ENCODE results near the gene ACO2.
"Not testable (repeated sequence)": the region's sequence is repeated elsewhere in the genome, so short reads cannot be mapped to it uniquely, and the experiment has no call there.

ACO2 gene

GRCh38 chr22:41564563-41564962 lies 95.6 kb downstream of the ACO2 start:
- DNase-seq (ENCODE audit: low read depth in 2 of 2, low spot score in 1 of 2) = no peak

- DNase-seq (ENCODE audit: low read depth in 2 of 2, low spot score in 1 of 2) = no peak
Measured at GRCh38 chr22:41565403-41566054, 96.6 kb downstream of the ACO2 start.

DNA sequence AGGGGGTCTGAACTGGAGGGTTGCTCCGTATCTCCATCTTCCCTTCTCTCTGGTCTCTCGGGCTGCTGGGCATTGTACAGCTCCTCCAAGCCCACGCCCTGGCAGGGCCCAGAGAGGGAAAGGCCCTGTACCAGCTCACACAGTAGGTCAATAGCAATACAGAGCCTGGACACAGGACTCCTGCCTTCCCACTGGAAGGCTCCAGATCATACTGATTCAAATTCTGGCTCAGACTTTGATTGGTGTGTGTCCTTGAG lies 98.5 kb downstream of the ACO2 start:
- no peak for DNase-seq (ENCODE audit: low read depth in 2 of 2, low spot score in 1 of 2)

GRCh38 chr22:41568811-41569210 lies 99.9 kb downstream of the ACO2 start:
- no peak for DNase-seq (ENCODE audit: low read depth in 2 of 2, low spot score in 1 of 2)

- no peak for DNase-seq (ENCODE audit: low read depth in 2 of 2, low spot score in 1 of 2)
Measured at GRCh38 chr22:41570221-41570620, 101.3 kb downstream of the ACO2 start.

DNA sequence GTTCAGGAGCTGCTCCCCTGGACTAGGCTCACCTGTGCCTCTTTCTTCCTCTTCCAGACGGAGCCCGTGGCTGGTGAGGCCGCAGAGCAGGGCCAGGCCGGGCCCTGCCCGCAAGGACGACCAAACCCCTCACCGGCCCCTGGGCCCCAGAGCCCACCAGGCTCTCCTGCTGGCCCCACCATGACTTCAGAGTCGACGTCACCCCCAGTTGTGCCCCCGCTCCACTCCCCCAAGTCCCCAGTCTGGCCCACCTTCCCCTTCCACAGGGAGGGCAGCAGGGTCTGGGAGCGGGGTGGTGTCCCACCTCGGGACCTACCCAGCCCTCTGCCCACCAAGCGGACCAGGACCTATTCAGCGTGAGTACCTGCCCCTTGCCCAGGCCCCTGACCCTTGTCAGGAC lies 102.9 kb downstream of the ACO2 start:
- no peak for DNase-seq (ENCODE audit: low read depth in 2 of 2, low spot score in 1 of 2)

DNA sequence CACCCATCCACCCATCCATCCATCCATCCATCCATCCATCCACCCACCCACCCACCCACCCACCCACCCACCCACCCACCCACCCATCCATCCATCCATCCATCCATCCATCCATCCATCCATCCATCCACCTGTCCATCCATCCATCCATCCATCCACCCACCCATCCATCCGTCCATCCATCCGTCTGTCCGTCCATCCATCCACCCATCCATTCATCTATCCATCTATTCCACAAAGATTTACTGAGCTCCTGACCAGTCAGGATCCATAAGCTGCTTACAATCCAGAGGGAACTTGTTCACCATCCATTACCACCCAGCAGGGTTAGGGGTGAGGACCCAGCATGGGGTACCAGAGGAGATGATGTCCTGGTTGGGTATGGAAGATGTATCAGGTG lies 103.4 kb downstream of the ACO2 start:
- not testable (repeated sequence) for DNase-seq (ENCODE audit: low read depth in 2 of 2, low spot score in 1 of 2)

- no peak for DNase-seq (ENCODE audit: low read depth in 2 of 2, low spot score in 1 of 2)
Measured at GRCh38 chr22:41573677-41574076, 104.8 kb downstream of the ACO2 start.

- no peak for DNase-seq (ENCODE audit: low read depth in 2 of 2, low spot score in 1 of 2)
Measured at GRCh38 chr22:41574847-41575381, 106.0 kb downstream of the ACO2 start.

- DNase-seq (ENCODE audit: low read depth in 2 of 2, low spot score in 1 of 2) = no peak
Measured at GRCh38 chr22:41575533-41575932, 106.6 kb downstream of the ACO2 start.

- DNase-seq (ENCODE audit: low read depth in 2 of 2, low spot score in 1 of 2) = peak in 1 of 2 donors; percentile 3
Measured at GRCh38 chr22:41576877-41577276, 108.0 kb downstream of the ACO2 start.

DNA sequence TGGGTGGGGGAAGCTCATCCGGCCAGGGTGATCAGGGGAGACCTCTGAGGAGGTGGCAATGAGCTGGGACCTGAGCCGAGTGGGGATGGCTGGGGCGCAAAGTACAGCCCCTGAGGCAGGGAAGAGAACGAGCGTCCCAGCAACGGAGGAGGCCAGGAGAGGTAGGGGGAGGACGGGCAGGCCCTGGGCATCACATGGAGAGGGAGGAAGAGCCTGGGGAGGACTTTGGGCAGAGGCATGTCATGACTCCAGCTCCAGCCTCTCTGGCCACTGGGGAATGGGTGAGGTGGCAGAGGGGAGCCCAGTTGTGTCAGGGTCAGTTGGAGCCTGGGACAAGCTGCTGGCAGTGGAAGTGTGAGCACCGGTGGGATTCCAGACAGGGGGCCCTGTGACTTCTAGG lies 109.2 kb downstream of the ACO2 start:
- no peak for DNase-seq (ENCODE audit: low read depth in 2 of 2, low spot score in 1 of 2)
